B cell (primary cell): ENCODE data around the gene CBX2.

Source experiments
- EZH2 ChIP-seq: IDR thresholded peaks from 2 replicates; pipeline ENCODE4 v1.6.1; 2012; ENCODE audit warnings: borderline replicate concordance, low read depth, mild to moderate bottlenecking, moderate library complexity, low read length; ENCODE audit not compliant: insufficient read depth, poor library complexity, severe bottlenecking
- TF ChIP-seq, protein P1 (sequence below): fragments of 200-600 bp; IDR thresholded peaks from one replicate; pipeline ENCODE4 v1.8.0; 2022; ENCODE audit warnings: antibody characterized with exemption, mild to moderate bottlenecking

DNA sequence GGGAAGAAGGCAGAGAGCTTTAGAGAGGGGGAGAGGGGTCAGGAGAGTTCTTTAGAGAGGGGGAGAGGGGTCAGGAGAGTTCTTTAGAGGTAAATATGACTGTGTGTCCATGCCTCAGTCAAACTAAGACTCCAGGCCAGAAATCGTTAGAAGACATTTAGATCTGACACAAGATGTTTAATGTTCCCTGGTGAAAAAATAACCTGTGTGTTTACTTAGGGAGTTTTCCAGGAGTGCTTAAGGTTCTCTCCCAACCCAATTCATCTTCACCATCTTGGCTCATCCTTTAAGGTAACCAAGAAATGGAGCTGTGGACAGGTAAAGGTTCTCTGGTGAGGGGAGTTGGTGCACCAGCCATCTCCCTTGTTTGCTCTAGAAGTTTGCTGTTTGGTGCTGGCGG, 51.5 kb downstream of the CBX2 start:
- TF ChIP-seq, protein P1, sequence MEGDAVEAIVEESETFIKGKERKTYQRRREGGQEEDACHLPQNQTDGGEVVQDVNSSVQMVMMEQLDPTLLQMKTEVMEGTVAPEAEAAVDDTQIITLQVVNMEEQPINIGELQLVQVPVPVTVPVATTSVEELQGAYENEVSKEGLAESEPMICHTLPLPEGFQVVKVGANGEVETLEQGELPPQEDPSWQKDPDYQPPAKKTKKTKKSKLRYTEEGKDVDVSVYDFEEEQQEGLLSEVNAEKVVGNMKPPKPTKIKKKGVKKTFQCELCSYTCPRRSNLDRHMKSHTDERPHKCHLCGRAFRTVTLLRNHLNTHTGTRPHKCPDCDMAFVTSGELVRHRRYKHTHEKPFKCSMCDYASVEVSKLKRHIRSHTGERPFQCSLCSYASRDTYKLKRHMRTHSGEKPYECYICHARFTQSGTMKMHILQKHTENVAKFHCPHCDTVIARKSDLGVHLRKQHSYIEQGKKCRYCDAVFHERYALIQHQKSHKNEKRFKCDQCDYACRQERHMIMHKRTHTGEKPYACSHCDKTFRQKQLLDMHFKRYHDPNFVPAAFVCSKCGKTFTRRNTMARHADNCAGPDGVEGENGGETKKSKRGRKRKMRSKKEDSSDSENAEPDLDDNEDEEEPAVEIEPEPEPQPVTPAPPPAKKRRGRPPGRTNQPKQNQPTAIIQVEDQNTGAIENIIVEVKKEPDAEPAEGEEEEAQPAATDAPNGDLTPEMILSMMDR = no peak
- no peak for TF ChIP-seq EZH2
